ENCODE data around the gene SPATS2.

SPATS2 gene

GRCh38 chr12:49336645-49337584, 30.3 kb upstream of the SPATS2 start, which contains the start of gene C1QL4 (continued):
- TF ChIP-seq HIC1 (tag by site-specific recombination; IDR thresholded peaks at IDR 0.05) (no peak), ZSCAN30 (tag by site-specific recombination; IDR thresholded peaks at IDR 0.05) (peak; percentile 57; the same call in 1 of the 2 replicates), ZNF302 (tag by site-specific recombination; IDR thresholded peaks at IDR 0.05; ENCODE audit: low read depth) (no peak), YY1 (tag by site-specific recombination; IDR thresholded peaks at IDR 0.05) (no peak), ZBTB10 (tag by site-specific recombination; IDR thresholded peaks at IDR 0.05) (no peak; the same call in 1 of the 2 replicates), KLF16 (tag by site-specific recombination; IDR thresholded peaks at IDR 0.05) (peak; percentile 91), ZNF169 (tag by site-specific recombination; IDR thresholded peaks at IDR 0.05) (no peak), GLI2 (tag by site-specific recombination; IDR thresholded peaks at IDR 0.05; ENCODE audit: borderline replicate concordance, low read depth) (no peak), ZNF513 (tag by site-specific recombination; IDR thresholded peaks at IDR 0.05) (peak; percentile 67), ZSCAN23 (tag by site-specific recombination; IDR thresholded peaks at IDR 0.05) (no peak), ZNF529 (tag by site-specific recombination; IDR thresholded peaks at IDR 0.05; ENCODE audit: insufficient replicate concordance) (no peak), ZNF239 (tag by site-specific recombination; IDR thresholded peaks at IDR 0.05) (no peak), ZXDB (tag by site-specific recombination; IDR thresholded peaks at IDR 0.05) (no peak), GLIS1 (tag by site-specific recombination; IDR thresholded peaks at IDR 0.05) (peak; percentile 94), ZNF423 (tag by site-specific recombination; IDR thresholded peaks at IDR 0.05) (no peak), ZNF561 (tag by site-specific recombination; IDR thresholded peaks at IDR 0.05; ENCODE audit: borderline replicate concordance) (peak; percentile 93), ZNF175 (tag by site-specific recombination; IDR thresholded peaks at IDR 0.05) (no peak), ZNF398 (tag by site-specific recombination; IDR thresholded peaks at IDR 0.05) (peak; percentile 87), ZNF280D (tag by site-specific recombination; IDR thresholded peaks at IDR 0.05) (no peak), INSM2 (tag by site-specific recombination; IDR thresholded peaks at IDR 0.05) (no peak), HOXA7 (CRISPR knock-in tag; IDR thresholded peaks at IDR 0.05; ENCODE audit: borderline replicate concordance) (no peak), ZBTB7A (tag by site-specific recombination; IDR thresholded peaks at IDR 0.05; ENCODE audit: low read depth) (no peak), ZNF660 (tag by site-specific recombination; IDR thresholded peaks at IDR 0.05) (peak; percentile 58; the same call in 1 of the 2 replicates), ZBTB17 (tag by site-specific recombination; IDR thresholded peaks at IDR 0.05) (no peak; the same call in 1 of the 2 replicates), EGR2 (tag by site-specific recombination; IDR thresholded peaks at IDR 0.05; ENCODE audit: low read depth) (peak; percentile 94), ZNF416 (tag by site-specific recombination; IDR thresholded peaks at IDR 0.05) (no peak)
